Measurements from ENCODE around the gene RPS29.
"Not testable (repeated sequence)": the region's sequence is repeated elsewhere in the genome, so short reads cannot be mapped to it uniquely, and the experiment has no call there.

RPS29 gene

GRCh38 chr14:49622022-49622607 is 35.9 kb upstream of the RPS29 start:
- TF ChIP-seq CTCF (IDR thresholded peaks at IDR 0.05; ENCODE audit: control extremely low read depth, extremely low read depth, low read depth, missing control alignments): no peak
- DNase-seq (ENCODE audit: extremely low spot score): no peak
- POLR2A ChIA-PET: interaction anchor here (1.1 to 2.5 kb wide), 5 partner anchors 9 to 173 kb away, joined by 3 to 16 read pairs (median 7); partner anchors contain the start of genes DNAAF2 and RPS29
- CTCF ChIA-PET: interaction anchor here (1.9 to 7.5 kb wide), 3 partner anchors 12 to 35 kb away, joined by 9 to 76 read pairs (median 13); partner anchors contain the start of genes DNAAF2, LRR1 and RPS29

GRCh38 chr14:49621114-49621881 is 35.1 kb upstream of the RPS29 start:
- peak; percentile 47 for DNase-seq (ENCODE audit: extremely low spot score)
- CTCF ChIA-PET: interaction anchor here (0.6 to 7.5 kb wide), 10 partner anchors 10 to 241 kb away, joined by 3 to 76 read pairs (median 9); partner anchors contain the start of genes DNAAF2, LRR1 and RPS29
- TF ChIP-seq CTCF (IDR thresholded peaks at IDR 0.05; ENCODE audit: control extremely low read depth, extremely low read depth, low read depth, missing control alignments): no peak
- POLR2A ChIA-PET: interaction anchor here (0.6 to 2.5 kb wide), 14 partner anchors 10 to 462 kb away, joined by 3 to 16 read pairs (median 4); partner anchors contain the start of genes DNAAF2, LRR1, POLE2 and RPS29

- peak; percentile 17 for TF ChIP-seq CTCF (IDR thresholded peaks at IDR 0.05; ENCODE audit: control extremely low read depth, extremely low read depth, low read depth, missing control alignments)
- ChIA-PET CTCF (interaction anchor here (0.8 to 7.5 kb wide), 12 partner anchors 9 to 242 kb away, joined by 3 to 76 read pairs (median 8); partner anchors contain the start of genes DNAAF2, LRR1 and RPS29), POLR2A (interaction anchor here (0.6 to 2.5 kb wide), 17 partner anchors 10 to 463 kb away, joined by 3 to 16 read pairs (median 4); partner anchors contain the start of genes DNAAF2, LRR1, POLE2 and RPS29)
- peak; percentile 97 for DNase-seq (ENCODE audit: extremely low spot score)
Observed at GRCh38 chr14:49620182-49621113, 34.3 kb upstream of the RPS29 start, which contains the start of the genes MGAT2 and RPL36AL. Gene MGAT2, plus strand, starts transcription at chr14:49620799. Its CDS starts 470 bp downstream, at chr14:49621269. Gene RPL36AL, minus strand, starts transcription at chr14:49620626. Its CDS starts 1,522 bp downstream, at chr14:49619104.

- TF ChIP-seq CTCF (IDR thresholded peaks at IDR 0.05; ENCODE audit: control extremely low read depth, extremely low read depth, low read depth, missing control alignments): no peak
- no peak for DNase-seq (ENCODE audit: extremely low spot score)
- ChIA-PET POLR2A (interaction anchor here (0.7 to 2.5 kb wide), 16 partner anchors 10 to 464 kb away, joined by 3 to 16 read pairs (median 4); partner anchors contain the start of genes DNAAF2, LRR1, POLE2 and RPS29), CTCF (interaction anchor here (1.1 to 7.5 kb wide), 11 partner anchors 9 to 243 kb away, joined by 3 to 76 read pairs (median 9); partner anchors contain the start of genes DNAAF2, LRR1 and RPS29)
Observed at GRCh38 chr14:49619730-49620129, 33.5 kb upstream of the RPS29 start.

GRCh38 chr14:49619273-49619672 is 33.1 kb upstream of the RPS29 start:
- not testable (repeated sequence) for DNase-seq (ENCODE audit: extremely low spot score)
- CTCF ChIA-PET: interaction anchor here (1.3 to 2.4 kb wide), 3 partner anchors 8 to 233 kb away, joined by 3 to 13 read pairs (median 4); no protein-coding TSS in a partner anchor
- POLR2A ChIA-PET: interaction anchor here (1.6 to 2.2 kb wide), 2 partner anchors 20 to 249 kb away, joined by 3 to 11 read pairs; partner anchors contain the start of gene LRR1

- DNase-seq (ENCODE audit: extremely low spot score): no peak
- CTCF ChIA-PET: interaction anchor here (1.0 kb wide), 1 partner anchor 31 kb away, joined by 3 read pairs; no protein-coding TSS in a partner anchor
- POLR2A ChIA-PET: interaction anchor here (0.7 kb wide), 1 partner anchor 360 kb away, joined by 4 read pairs; no protein-coding TSS in a partner anchor
- TF ChIP-seq CTCF (IDR thresholded peaks at IDR 0.05; ENCODE audit: control extremely low read depth, extremely low read depth, low read depth, missing control alignments): no peak
Observed at GRCh38 chr14:49617852-49618519, 31.8 kb upstream of the RPS29 start.
